HepG2 (cell line): ENCODE results near the gene SLC44A4. TPM values are rescaled to one million over a fixed set of nuclear protein-coding genes. Genes with fewer than 3 reads are reported as not detected.

Source experiments
- CENPT ChIP-seq: sonication (generic); formaldehyde crosslinking; IDR thresholded peaks from 2 replicates; pipeline ENCODE4 v1.8.0; 2022; ENCODE audit warnings: low read depth, mild to moderate bottlenecking, moderate library complexity, missing genetic modification reagents
- DNMT3B ChIP-seq: conservative IDR thresholded peaks from 2 replicates; pipeline ENCODE4 v1.6.1; 2016; ENCODE audit warnings: missing biosample characterization, control low read depth
- FOXP1 ChIP-seq, 2 experiments: fragments of 450-650 bp in 1 of 2; IDR thresholded peaks; 2 replicates each; pipeline ENCODE4 v1.6.1; 2017 to 2018; ENCODE audit warnings: antibody characterized with exemption in 1 of 2
- HNRNPH1 ChIP-seq: fragments of 200-400 bp; formaldehyde crosslinking; optimal IDR thresholded peaks from 2 replicates; pipeline ENCODE3; 2017; ENCODE audit warnings: mild to moderate bottlenecking, low read depth, low read length
- NR2F2 ChIP-seq: IDR thresholded peaks from 2 replicates; pipeline ENCODE4 v1.6.1; 2012; ENCODE audit warnings: low read depth, inconsistent platforms, borderline replicate concordance
- POLR2AphosphoS5 ChIP-seq: IDR thresholded peaks from 2 replicates; pipeline ENCODE4 v1.6.1; 2012; ENCODE audit warnings: low read depth, low read length
- RBFOX2 ChIP-seq: fragments of 200-400 bp; formaldehyde crosslinking; IDR thresholded peaks from 2 replicates; pipeline ENCODE4 v1.6.1; 2017; ENCODE audit warnings: low read depth, mild to moderate bottlenecking, low read length
- SMAD1 ChIP-seq: sonication (generic); formaldehyde crosslinking; IDR thresholded peaks from 2 replicates; pipeline ENCODE4 v1.4.0; 2020; ENCODE audit warnings: missing genetic modification reagents, low read depth, mild to moderate bottlenecking, borderline replicate concordance
- ZBTB20 ChIP-seq: sonication (generic); formaldehyde crosslinking; IDR thresholded peaks from 2 replicates; pipeline ENCODE4 v1.8.1; 2023; ENCODE audit warnings: missing genetic modification reagents, low read depth, mild to moderate bottlenecking, borderline replicate concordance
- ZBTB38 ChIP-seq: sonication (generic); formaldehyde crosslinking; IDR thresholded peaks from 2 replicates; pipeline ENCODE4 v1.5.1; 2020; ENCODE audit warnings: mild to moderate bottlenecking, missing genetic modification reagents
- ZNF251 ChIP-seq: sonication (generic); formaldehyde crosslinking; IDR thresholded peaks from 2 replicates; pipeline ENCODE4 v1.9.0; 2021; ENCODE audit warnings: mild to moderate bottlenecking, missing genetic modification reagents
- ZNF335 ChIP-seq: sonication (generic); formaldehyde crosslinking; IDR thresholded peaks from 2 replicates; pipeline ENCODE4 v1.4.0; 2020; ENCODE audit warnings: missing genetic modification reagents
- ZNF431 ChIP-seq: sonication (generic); formaldehyde crosslinking; IDR thresholded peaks from 2 replicates; pipeline ENCODE4 v1.9.0; 2022; ENCODE audit warnings: missing genetic modification reagents, low read depth, mild to moderate bottlenecking, borderline replicate concordance
- ZNF549 ChIP-seq: sonication (generic); formaldehyde crosslinking; IDR thresholded peaks from 2 replicates; pipeline ENCODE4 v1.5.0; 2020; ENCODE audit warnings: missing genetic modification reagents
- ZNF616 ChIP-seq: sonication (generic); formaldehyde crosslinking; IDR thresholded peaks from 2 replicates; pipeline ENCODE4 v1.5.0; 2020; ENCODE audit warnings: low read depth, mild to moderate bottlenecking, missing genetic modification reagents
- polyA plus RNA-seq, 8 experiments: library from polyadenylated mRNA; depleted of rRNA in 3 of 8; stranded (reverse) in 7 of 8; unstranded in 1 of 8; fragments of >200 nt; fragmentation: Illumina TruSeq in 4 of 8; extraction: Trizol in 4 of 8; gene quantifications; 2 replicates each; pipeline versions ENCODE4 v1.2.1 to v1.2.3, GENCODE V29; 2011 to 2016; ENCODE audit warnings: low read depth in 4 of 8, missing spikeins in 1 of 8, mixed read lengths in 1 of 8; ENCODE audit not compliant: insufficient read depth in 1 of 8
- total RNA-seq, 5 experiments: library from RNA; depleted of rRNA; stranded (reverse); fragments of >200 nt; fragmentation: Illumina TruSeq; extraction: Trizol; gene quantifications; 2 replicates each; pipeline ENCODE4 v1.2.3, GENCODE V29; 2016; ENCODE audit warnings: low read depth in 1 of 5
- TF ChIP-seq, protein P1 (sequence below): sonication (generic); formaldehyde crosslinking; IDR thresholded peaks from 2 replicates; pipeline ENCODE4 v1.4.0; 2020; ENCODE audit warnings: mild to moderate bottlenecking, missing genetic modification reagents, borderline replicate concordance
- TF ChIP-seq, protein P2 (sequence below): sonication (generic); formaldehyde crosslinking; IDR thresholded peaks from 2 replicates; pipeline ENCODE4 v1.8.1; 2023; ENCODE audit warnings: mild to moderate bottlenecking, missing genetic modification reagents
- TF ChIP-seq, protein P3 (sequence below): IDR thresholded peaks from 2 replicates; pipeline ENCODE4 v1.6.1; 2016; ENCODE audit warnings: mild to moderate bottlenecking
- TF ChIP-seq, protein P4 (sequence below): sonication (generic); formaldehyde crosslinking; IDR thresholded peaks from 2 replicates; pipeline ENCODE4 v1.5.1; 2020; ENCODE audit warnings: mild to moderate bottlenecking, missing genetic modification reagents

SLC44A4 gene
- total and polyA plus RNA-seq, 2 of the 13 experiments (the other 11 are each of a cell fraction or from before 2014, with no cell fraction given) = 3.5 to 5.9 TPM

DNA sequence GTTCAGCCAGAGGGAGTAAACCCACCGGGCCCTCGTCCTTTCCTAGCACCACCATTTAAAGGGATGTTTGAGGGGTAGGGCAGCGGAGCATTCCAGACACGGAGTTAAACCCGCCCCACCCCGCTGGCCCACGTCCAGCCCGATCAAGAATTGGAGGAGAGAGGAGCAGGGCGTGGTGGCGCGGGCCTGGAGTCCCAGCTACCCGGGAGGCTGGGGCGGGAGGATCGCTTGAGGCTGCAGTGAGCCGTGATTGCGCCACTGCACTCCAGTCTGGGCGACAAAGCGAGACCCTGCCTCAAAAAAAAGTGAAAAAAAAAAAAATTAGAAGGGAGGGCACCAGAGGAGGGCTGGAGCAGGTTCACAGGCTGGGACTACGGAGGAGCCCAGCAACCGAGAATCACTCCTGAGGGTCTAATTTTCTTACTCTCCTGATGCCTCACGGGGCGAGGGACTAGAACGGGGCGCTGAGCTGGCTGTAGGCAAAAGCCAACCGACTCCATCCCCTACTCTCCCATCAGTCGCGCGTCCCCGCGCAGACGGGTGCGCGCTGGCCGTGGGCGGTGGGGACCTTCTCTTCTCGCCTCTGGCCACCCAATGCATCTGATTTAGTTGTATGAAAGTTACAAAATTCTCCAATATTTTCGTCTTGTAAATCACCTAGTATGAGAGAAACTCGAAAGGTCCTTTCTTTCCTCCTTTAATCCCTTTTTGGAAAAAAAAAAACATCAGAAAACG lies 57.3 kb downstream of the SLC44A4 start (continued):
- TF ChIP-seq, protein P1, sequence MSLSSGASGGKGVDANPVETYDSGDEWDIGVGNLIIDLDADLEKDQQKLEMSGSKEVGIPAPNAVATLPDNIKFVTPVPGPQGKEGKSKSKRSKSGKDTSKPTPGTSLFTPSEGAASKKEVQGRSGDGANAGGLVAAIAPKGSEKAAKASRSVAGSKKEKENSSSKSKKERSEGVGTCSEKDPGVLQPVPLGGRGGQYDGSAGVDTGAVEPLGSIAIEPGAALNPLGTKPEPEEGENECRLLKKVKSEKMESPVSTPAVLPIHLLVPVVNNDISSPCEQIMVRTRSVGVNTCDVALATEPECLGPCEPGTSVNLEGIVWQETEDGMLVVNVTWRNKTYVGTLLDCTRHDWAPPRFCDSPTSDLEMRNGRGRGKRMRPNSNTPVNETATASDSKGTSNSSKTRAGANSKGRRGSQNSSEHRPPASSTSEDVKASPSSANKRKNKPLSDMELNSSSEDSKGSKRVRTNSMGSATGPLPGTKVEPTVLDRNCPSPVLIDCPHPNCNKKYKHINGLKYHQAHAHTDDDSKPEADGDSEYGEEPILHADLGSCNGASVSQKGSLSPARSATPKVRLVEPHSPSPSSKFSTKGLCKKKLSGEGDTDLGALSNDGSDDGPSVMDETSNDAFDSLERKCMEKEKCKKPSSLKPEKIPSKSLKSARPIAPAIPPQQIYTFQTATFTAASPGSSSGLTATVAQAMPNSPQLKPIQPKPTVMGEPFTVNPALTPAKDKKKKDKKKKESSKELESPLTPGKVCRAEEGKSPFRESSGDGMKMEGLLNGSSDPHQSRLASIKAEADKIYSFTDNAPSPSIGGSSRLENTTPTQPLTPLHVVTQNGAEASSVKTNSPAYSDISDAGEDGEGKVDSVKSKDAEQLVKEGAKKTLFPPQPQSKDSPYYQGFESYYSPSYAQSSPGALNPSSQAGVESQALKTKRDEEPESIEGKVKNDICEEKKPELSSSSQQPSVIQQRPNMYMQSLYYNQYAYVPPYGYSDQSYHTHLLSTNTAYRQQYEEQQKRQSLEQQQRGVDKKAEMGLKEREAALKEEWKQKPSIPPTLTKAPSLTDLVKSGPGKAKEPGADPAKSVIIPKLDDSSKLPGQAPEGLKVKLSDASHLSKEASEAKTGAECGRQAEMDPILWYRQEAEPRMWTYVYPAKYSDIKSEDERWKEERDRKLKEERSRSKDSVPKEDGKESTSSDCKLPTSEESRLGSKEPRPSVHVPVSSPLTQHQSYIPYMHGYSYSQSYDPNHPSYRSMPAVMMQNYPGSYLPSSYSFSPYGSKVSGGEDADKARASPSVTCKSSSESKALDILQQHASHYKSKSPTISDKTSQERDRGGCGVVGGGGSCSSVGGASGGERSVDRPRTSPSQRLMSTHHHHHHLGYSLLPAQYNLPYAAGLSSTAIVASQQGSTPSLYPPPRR = no peak
- TF ChIP-seq, protein P2, sequence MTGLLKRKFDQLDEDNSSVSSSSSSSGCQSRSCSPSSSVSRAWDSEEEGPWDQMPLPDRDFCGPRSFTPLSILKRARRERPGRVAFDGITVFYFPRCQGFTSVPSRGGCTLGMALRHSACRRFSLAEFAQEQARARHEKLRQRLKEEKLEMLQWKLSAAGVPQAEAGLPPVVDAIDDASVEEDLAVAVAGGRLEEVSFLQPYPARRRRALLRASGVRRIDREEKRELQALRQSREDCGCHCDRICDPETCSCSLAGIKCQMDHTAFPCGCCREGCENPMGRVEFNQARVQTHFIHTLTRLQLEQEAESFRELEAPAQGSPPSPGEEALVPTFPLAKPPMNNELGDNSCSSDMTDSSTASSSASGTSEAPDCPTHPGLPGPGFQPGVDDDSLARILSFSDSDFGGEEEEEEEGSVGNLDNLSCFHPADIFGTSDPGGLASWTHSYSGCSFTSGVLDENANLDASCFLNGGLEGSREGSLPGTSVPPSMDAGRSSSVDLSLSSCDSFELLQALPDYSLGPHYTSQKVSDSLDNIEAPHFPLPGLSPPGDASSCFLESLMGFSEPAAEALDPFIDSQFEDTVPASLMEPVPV = no peak
- TF ChIP-seq NR2F2 = no peak
- TF ChIP-seq, protein P3, sequence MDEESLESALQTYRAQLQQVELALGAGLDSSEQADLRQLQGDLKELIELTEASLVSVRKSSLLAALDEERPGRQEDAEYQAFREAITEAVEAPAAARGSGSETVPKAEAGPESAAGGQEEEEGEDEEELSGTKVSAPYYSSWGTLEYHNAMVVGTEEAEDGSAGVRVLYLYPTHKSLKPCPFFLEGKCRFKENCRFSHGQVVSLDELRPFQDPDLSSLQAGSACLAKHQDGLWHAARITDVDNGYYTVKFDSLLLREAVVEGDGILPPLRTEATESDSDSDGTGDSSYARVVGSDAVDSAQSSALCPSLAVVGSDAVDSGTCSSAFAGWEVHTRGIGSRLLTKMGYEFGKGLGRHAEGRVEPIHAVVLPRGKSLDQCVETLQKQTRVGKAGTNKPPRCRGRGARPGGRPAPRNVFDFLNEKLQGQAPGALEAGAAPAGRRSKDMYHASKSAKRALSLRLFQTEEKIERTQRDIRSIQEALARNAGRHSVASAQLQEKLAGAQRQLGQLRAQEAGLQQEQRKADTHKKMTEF (CRISPR knock-in tag) = no peak
- TF ChIP-seq ZBTB20 (CRISPR knock-in tag) = no peak
- no peak for TF ChIP-seq ZNF616
- no peak for TF ChIP-seq CENPT (CRISPR knock-in tag)
- peak; percentile 99 for TF ChIP-seq ZNF335 (CRISPR knock-in tag)
- TF ChIP-seq, protein P4, sequence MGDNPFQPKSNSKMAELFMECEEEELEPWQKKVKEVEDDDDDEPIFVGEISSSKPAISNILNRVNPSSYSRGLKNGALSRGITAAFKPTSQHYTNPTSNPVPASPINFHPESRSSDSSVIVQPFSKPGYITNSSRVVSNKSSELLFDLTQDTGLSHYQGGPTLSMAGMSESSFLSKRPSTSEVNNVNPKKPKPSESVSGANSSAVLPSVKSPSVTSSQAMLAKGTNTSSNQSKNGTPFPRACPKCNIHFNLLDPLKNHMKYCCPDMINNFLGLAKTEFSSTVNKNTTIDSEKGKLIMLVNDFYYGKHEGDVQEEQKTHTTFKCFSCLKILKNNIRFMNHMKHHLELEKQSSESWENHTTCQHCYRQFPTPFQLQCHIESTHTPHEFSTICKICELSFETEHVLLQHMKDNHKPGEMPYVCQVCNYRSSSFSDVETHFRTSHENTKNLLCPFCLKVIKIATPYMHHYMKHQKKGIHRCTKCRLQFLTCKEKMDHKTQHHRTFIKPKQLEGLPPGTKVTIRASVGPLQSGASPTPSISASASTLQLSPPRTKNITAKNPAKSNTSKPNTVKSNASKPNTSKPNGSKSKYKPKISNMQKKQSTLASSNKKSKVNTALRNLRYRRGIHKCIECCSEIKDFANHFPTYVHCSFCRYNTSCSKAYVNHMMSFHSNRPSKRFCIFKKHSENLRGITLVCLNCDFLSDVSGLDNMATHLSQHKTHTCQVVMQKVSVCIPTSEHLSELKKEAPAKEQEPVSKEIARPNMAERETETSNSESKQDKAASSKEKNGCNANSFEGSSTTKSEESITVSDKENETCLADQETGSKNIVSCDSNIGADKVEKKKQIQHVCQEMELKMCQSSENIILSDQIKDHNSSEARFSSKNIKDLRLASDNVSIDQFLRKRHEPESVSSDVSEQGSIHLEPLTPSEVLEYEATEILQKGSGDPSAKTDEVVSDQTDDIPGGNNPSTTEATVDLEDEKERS = peak; percentile 19; the same call in 1 of the 2 replicates
- TF ChIP-seq SMAD1 (CRISPR knock-in tag) = no peak
- no peak for TF ChIP-seq POLR2AphosphoS5
- TF ChIP-seq ZNF431 = no peak
- no peak for TF ChIP-seq HNRNPH1
- no peak for TF ChIP-seq ZNF549 (CRISPR knock-in tag)
- peak; percentile 67; the same call in 1 of the 2 replicates for TF ChIP-seq DNMT3B
- TF ChIP-seq ZBTB38 (CRISPR knock-in tag) = peak; percentile 95
- TF ChIP-seq RBFOX2 = peak; percentile 67
- TF ChIP-seq ZNF251 = no peak
- TF ChIP-seq FOXP1 (IDR thresholded peaks at IDR 0.05) = no peak
- TF ChIP-seq FOXP1 (CRISPR knock-in tag; IDR thresholded peaks at IDR 0.05) = no peak
